A549 treated with CORT108297 at 1 μM for 4 hours (cell line): ENCODE results near the gene DOK7. TPM values are rescaled to one million over a fixed set of nuclear protein-coding genes. Genes with fewer than 3 reads are reported as not detected.

Experiments
- total RNA-seq: library from RNA; stranded (reverse); fragments of 200-300 nt; extraction: Qiagen RNA extraction; gene quantifications from 5 replicates; pipeline ENCODE4 v1.2.3, GENCODE V29; 2022

Gene DOK7, protein sequence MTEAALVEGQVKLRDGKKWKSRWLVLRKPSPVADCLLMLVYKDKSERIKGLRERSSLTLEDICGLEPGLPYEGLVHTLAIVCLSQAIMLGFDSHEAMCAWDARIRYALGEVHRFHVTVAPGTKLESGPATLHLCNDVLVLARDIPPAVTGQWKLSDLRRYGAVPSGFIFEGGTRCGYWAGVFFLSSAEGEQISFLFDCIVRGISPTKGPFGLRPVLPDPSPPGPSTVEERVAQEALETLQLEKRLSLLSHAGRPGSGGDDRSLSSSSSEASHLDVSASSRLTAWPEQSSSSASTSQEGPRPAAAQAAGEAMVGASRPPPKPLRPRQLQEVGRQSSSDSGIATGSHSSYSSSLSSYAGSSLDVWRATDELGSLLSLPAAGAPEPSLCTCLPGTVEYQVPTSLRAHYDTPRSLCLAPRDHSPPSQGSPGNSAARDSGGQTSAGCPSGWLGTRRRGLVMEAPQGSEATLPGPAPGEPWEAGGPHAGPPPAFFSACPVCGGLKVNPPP
- 0.38 to 0.95 TPM (median 0.46 TPM) in 5 replicates for total RNA-seq

GRCh38 chr4:3462790-3463415 is at the start of gene DOK7:
TSS of gene DOK7 (plus strand) at chr4:3463306. CDS start at chr4:3463376, 70 bp downstream.

DNA sequence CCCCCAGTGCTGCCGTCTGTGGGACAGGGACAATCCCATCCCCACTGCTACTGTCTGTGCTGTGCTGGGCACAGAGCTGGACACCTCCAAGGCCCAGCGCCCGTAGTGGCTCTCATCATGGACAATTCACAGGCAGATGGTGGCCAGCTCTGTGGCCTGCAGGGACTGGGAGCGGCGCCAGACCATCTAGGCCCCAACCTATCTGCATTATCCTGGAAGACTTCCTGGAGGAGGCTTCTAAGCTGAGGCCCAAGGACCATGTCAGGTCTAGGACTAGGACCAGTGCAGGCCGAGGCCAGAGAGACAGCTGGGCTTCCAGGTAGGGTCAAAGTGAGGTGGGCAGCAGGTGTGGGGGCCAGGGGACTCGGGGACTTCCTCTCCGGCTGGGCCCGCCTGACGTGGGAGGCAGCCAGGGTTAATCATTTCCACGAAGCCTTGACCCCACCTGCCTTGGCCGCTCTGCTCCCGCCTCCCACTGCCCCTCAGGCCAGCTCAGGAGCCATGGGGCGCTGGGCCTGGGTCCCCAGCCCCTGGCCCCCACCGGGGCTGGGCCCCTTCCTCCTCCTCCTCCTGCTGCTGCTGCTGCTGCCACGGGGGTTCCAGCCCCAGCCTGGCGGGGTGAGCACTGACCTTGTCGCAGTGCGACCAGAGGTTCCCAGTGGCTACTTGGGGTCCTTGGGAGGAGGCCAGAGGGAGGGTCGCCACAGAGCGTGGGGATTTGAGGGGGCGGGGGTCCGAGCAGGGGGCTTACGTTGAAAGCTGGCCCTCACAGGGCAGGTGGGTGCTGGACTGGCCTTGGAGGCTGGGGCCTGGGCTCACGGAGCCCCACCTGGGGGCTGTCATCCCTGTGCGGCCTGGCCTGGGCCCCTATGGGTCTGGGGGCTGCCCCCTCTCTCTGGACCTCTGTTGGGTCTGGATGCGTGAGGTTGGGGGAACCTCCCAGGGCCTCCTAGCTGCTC is 21.3 kb upstream of the DOK7 start, which contains the start of gene HGFAC:
TSS of gene HGFAC (plus strand) at position 468 of the 959 bp plus-strand sequence. CDS start at position 502, 34 bp downstream.

DNA sequence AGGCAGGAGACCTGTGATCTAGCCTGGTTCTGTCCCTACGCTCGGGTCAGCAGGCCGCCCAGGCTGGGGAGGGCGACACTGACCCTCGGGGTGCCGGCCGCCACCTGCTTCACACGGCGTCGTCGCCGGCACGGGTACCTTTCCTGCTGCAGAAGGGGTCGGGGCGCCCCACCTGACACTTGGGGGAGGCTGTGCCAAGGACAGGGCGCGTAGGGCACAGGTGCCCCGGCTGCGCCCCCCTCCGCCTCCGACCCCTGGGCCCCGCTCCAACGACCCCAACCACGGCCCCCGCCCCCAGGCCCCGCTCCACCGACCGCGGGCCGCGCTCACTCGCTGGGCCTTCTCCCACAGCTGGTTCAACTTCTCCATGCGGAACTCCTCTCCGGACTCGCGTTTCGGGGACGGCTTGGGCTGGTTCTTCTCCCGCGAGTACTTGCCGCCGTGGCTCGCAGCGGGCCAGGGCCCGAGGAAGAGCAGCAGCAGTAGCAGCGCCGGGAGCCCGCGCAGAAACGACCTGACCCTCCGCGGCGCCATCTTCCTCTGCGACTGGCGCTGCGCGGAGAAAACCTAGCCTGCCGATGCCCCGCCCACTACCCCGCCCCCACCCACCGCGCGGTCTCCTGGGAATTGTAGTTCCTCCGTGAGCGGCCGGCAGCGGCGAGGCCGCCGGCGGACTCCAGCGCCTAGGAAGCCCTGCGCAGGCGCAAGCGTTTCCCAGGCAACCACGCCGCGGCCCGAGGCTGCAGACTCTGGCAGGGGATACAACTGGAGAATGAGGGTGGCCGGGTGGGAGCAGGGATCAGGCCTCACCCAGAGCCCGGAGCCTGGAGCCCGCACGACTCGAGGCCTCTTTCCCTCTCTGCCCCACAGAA is 69.0 kb downstream of the DOK7 start, which contains the start of gene LRPAP1:
TSS of gene LRPAP1 (minus strand) at position 544 of the 872 bp plus-strand sequence. CDS start at position 534, 10 bp downstream.

Other genes with a start within 250 kb of the DOK7 start
- 0.14 to 0.16 TPM (median 0.14 TPM) in 4 of 5 replicates, not detected in the other for gene MSANTD1, start 214.1 kb upstream of the DOK7 start, total RNA-seq
- gene RGS12, start 170.3 kb upstream of the DOK7 start, total RNA-seq: 8.0 to 11.5 TPM (median 8.8 TPM) in 5 replicates
- gene HGFAC, start 21.3 kb upstream of the DOK7 start, total RNA-seq: 0.08 to 0.28 TPM (median 0.18 TPM) in 5 replicates
- gene LRPAP1, start 69.1 kb downstream of the DOK7 start, total RNA-seq: 111 to 139 TPM (median 133 TPM) in 5 replicates